Measurements from ENCODE around the gene SYNJ2. TPM values are rescaled to one million over a fixed set of nuclear protein-coding genes. Genes with fewer than 3 reads are reported as not detected.
"Not testable (repeated sequence)": the region's sequence is repeated elsewhere in the genome, so short reads cannot be mapped to it uniquely, and the experiment has no call there.

The SYNJ2 gene
- total and polyA plus RNA-seq, 2 donors (not counting 3 experiments of a cell fraction or from before 2014, with no cell fraction given) = 35.1 to 78.2 TPM

DNA sequence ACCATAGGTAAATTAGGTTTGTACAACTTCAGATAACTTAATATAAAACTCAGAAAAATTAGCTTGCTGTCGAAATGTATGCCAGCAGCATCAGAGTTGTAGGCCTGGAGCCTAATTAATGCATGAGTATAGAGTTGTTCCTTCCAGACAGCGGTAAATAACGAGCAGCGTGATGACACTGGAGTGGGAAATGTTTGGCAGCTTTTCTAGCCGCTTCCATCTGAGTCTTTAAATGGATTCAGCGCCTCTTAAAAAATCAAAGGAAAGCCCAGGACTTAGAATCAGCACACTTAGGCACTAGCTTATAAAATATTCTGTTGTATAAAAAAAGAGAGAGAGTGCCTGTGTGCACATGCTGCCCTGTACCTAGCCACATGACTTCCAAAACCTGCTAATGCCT lies 43.7 kb upstream of the SYNJ2 start:
- FAIRE-seq (no peak), DNase-seq (ENCODE audit: low read depth, low spot score) (no peak)
- Histone ChIP-seq H3K27ac (ENCODE audit: insufficient read depth, low read depth, low read length) (no peak overlapping the region), H3K4me1 (ENCODE audit: control insufficient read depth, extremely low read depth, insufficient read depth, low read length) (no peaks in the 10 kb centered on the region), H3K27me3 (ENCODE audit: control insufficient read depth in 2 of 2, insufficient read depth in 2 of 2, low read length in 2 of 2) (no peaks in the 10 kb centered on the region), H3K36me3 (ENCODE audit: control insufficient read depth in 2 of 2, extremely low read depth in 1 of 2, insufficient read depth in 2 of 2, low read length in 2 of 2) (peaks cover 27 to 43% of the 10 kb centered on the region in 2 experiments), H3K4me2 (ENCODE audit: insufficient read depth, low read length) (no peak overlapping the region), H3K4me3 (replicated peaks in 1 of 3; ENCODE audit: insufficient read depth in 1 of 3, low read depth in 1 of 3, low read length in 3 of 3) (no peak overlapping the region), H2AFZ (ENCODE audit: low read depth, low read length) (no peak overlapping the region), H3K79me2 (ENCODE audit: control insufficient read depth, insufficient read depth, low read length) (no peaks in the 10 kb centered on the region), H3K9ac (replicated peaks; ENCODE audit: extremely low read depth, insufficient read depth, low read length) (no peak overlapping the region), H3K9me1 (replicated peaks; ENCODE audit: control insufficient read depth, extremely low read depth, insufficient read depth, low read length) (no peaks in the 10 kb centered on the region), H4K20me1 (replicated peaks; ENCODE audit: control insufficient read depth, extremely low read depth, insufficient read depth, low read length) (no peaks in the 10 kb centered on the region), H3K9me3 (replicated peaks; ENCODE audit: control insufficient read depth, insufficient read depth, low read length) (no peaks in the 10 kb centered on the region)
- ChIA-PET POLR2A (no interaction called here), CTCF (interaction anchor here (1.5 to 2.1 kb wide), 2 partner anchors 16 to 135 kb away, joined by 5 to 11 read pairs; no protein-coding TSS in a partner anchor)
- BruUV-seq (replicated peaks) = no TSS peak
- intact Hi-C loops (cut with micrococcal nuclease) = no loop called here
- TF ChIP-seq FOS (IDR thresholded peaks at IDR 0.05; ENCODE audit: borderline replicate concordance, insufficient read depth, low read length) (no peak), POLR2A (IDR thresholded peaks at IDR 0.05; ENCODE audit: low read depth, low read length) (no peak), EZH2 (IDR thresholded peaks at IDR 0.05; ENCODE audit: borderline replicate concordance, low read depth, low read length, severe bottlenecking) (no peak), POLR2AphosphoS5 (IDR thresholded peaks at IDR 0.05; ENCODE audit: insufficient read depth, low read depth, low read length) (no peak), MYC (IDR thresholded peaks at IDR 0.05; ENCODE audit: low read depth, low read length) (no peak), JUN (IDR thresholded peaks at IDR 0.05; ENCODE audit: borderline replicate concordance, insufficient read depth, insufficient read length, low read depth) (no peak), GATA2 (IDR thresholded peaks at IDR 0.05; ENCODE audit: insufficient read depth, insufficient read length, low read depth, low read length) (no peak)
- TF ChIP-seq, protein P1, sequence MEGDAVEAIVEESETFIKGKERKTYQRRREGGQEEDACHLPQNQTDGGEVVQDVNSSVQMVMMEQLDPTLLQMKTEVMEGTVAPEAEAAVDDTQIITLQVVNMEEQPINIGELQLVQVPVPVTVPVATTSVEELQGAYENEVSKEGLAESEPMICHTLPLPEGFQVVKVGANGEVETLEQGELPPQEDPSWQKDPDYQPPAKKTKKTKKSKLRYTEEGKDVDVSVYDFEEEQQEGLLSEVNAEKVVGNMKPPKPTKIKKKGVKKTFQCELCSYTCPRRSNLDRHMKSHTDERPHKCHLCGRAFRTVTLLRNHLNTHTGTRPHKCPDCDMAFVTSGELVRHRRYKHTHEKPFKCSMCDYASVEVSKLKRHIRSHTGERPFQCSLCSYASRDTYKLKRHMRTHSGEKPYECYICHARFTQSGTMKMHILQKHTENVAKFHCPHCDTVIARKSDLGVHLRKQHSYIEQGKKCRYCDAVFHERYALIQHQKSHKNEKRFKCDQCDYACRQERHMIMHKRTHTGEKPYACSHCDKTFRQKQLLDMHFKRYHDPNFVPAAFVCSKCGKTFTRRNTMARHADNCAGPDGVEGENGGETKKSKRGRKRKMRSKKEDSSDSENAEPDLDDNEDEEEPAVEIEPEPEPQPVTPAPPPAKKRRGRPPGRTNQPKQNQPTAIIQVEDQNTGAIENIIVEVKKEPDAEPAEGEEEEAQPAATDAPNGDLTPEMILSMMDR (IDR thresholded peaks at IDR 0.05; ENCODE audit: extremely low read depth in 1 of 2, insufficient read depth in 1 of 2, low read depth in 1 of 2, low read length in 2 of 2) = no peak
- TF ChIP-seq, protein P2, sequence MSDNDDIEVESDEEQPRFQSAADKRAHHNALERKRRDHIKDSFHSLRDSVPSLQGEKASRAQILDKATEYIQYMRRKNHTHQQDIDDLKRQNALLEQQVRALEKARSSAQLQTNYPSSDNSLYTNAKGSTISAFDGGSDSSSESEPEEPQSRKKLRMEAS (IDR thresholded peaks at IDR 0.05; ENCODE audit: insufficient read depth, insufficient read length) = no peak
- dilution Hi-C loops (cut with MboI; ENCODE audit: extremely low pct_ligation_motif_present, low sequenced_read_pairs) = no loop called here

DNA sequence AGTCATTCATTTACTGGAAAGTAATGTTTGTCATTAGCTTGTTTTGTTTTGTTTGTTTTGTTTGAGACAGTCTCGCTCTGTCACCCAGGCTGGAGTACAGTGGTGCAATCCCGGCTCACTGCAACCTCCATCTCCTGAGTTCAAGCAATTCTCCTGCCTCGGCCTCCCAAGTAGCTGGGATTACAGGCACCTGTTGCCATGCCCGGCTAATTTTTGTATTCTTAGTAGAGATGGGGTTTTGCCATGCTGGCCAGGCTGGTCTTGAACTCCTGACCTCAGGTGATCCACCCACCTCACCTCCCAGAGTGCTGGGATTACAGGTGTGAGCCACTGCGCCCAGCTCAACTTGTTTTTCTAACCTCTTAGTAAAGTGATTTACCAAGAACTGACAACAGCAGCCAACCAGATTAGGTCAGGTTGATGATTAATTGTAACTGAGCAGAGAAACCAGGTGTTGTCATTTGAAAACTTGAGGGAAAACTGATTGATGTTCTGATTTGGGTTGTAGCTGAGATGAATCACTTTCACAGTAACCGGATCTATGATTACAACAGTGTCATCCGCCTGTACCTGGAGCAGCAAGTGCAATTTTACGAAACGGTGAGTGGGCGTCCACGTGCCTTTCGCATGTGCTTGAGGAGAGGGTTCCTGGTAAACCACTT lies 41.2 kb upstream of the SYNJ2 start:
- H3K4me1 ChIP-seq (ENCODE audit: control insufficient read depth, extremely low read depth, insufficient read depth, low read length); H3K79me2 ChIP-seq (ENCODE audit: control insufficient read depth, insufficient read depth, low read length); FAIRE-seq; H3K9me3 ChIP-seq (replicated peaks; ENCODE audit: control insufficient read depth, insufficient read depth, low read length); H3K27me3 ChIP-seq (ENCODE audit: control insufficient read depth in 2 of 2, insufficient read depth in 2 of 2, low read length in 2 of 2); H3K4me2 ChIP-seq (ENCODE audit: insufficient read depth, low read length); POLR2A ChIA-PET; H3K9ac ChIP-seq (replicated peaks; ENCODE audit: extremely low read depth, insufficient read depth, low read length); H4K20me1 ChIP-seq (replicated peaks; ENCODE audit: control insufficient read depth, extremely low read depth, insufficient read depth, low read length); intact Hi-C loops (cut with micrococcal nuclease); dilution Hi-C loops (cut with MboI; ENCODE audit: extremely low pct_ligation_motif_present, low sequenced_read_pairs); DNase-seq (ENCODE audit: low read depth, low spot score); H3K4me3 ChIP-seq (replicated peaks in 1 of 3; ENCODE audit: insufficient read depth in 1 of 3, low read depth in 1 of 3, low read length in 3 of 3); H3K9me1 ChIP-seq (replicated peaks; ENCODE audit: control insufficient read depth, extremely low read depth, insufficient read depth, low read length); H3K27ac ChIP-seq (ENCODE audit: insufficient read depth, low read depth, low read length); H2AFZ ChIP-seq (ENCODE audit: low read depth, low read length); BruUV-seq (replicated peaks): not testable (repeated sequence)
- CTCF ChIA-PET = interaction anchor here (0.7 kb wide), 1 partner anchor 132 kb away, joined by 3 read pairs; no protein-coding TSS in a partner anchor
- H3K36me3 ChIP-seq (ENCODE audit: control insufficient read depth in 2 of 2, extremely low read depth in 1 of 2, insufficient read depth in 2 of 2, low read length in 2 of 2) = peaks cover 31 to 47% of the 10 kb centered on the region in 2 experiments
